ENCODE results near the gene UBE2O.
"Not testable (repeated sequence)": the region's sequence is repeated elsewhere in the genome, so short reads cannot be mapped to it uniquely, and the experiment has no call there.

The UBE2O gene

DNA sequence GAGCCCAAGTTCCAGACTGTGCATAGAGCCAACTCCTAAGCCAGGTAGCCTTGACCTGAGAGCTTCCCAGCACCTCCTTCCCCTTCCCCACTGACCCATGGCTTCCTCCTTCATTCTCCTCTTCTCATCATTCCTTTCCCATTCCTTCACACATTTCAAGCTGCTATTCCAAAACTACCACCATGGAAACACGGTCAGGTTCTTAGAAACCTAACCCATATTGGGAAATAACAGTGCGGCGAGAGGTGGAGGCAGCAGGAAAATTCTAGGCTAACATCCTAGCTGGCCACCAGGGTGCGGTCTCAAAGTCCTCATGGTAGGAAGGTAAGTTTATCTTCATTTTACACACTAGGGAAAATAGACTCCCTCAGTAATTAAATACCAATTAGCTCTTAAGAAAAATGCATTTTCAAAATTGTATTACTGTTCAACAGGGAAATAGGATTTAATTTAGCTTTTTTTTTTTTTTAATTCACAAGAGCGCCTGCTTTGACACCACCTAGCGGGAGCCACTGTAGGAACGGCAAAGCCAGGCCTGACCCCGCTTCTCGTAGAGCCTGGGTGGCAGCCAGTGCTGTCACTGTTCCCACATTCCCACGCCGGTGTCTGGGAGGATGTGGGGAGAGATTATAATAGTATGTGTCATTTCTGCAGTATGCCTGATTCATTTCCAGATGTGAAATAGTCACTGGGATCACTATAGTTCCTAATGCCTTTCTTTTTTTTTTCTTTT, 82.5 kb downstream of the UBE2O start:
- peak; percentile 94 for DNase-seq (ENCODE audit: low read depth)

DNA sequence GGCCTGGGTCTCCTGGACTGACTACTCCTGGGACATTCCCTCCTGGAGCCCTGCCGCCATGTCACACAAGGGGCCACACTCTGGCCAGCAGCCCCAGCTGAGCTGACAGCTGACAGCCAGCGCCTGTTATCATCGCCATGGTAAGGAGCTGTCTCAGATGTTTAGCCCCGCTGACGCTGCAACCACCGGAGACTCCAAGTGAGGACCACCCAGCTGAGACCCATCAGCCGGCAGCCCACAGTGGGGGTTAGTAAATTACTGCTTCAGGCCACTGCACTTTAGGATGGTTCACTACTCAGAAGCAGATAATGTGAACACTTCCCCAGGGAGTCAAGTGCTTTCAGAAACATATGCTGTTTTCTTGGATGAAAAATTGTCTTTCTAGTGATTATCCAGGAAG, 83.1 kb downstream of the UBE2O start:
- no peak for DNase-seq (ENCODE audit: low read depth)

DNA sequence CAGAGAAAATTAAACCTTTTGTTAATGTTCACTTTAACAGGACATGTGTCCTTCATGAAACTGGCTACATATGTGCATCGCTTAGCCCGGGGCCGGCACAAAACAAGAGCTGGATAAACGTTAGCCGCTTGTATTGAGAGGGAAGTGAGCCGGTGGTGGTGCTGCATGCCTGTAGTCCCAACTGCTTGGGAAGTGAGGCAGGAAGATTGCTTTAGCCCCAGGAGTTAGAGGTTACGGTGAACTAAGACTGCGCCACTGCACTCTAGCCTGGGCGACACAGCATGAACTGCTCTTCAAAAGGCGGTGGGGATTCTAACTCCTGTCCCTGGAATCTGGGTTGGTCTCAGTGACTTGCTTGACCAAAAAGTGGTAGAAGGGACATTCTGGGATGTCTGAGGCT, 83.6 kb downstream of the UBE2O start:
- DNase-seq (ENCODE audit: low read depth): no peak

DNA sequence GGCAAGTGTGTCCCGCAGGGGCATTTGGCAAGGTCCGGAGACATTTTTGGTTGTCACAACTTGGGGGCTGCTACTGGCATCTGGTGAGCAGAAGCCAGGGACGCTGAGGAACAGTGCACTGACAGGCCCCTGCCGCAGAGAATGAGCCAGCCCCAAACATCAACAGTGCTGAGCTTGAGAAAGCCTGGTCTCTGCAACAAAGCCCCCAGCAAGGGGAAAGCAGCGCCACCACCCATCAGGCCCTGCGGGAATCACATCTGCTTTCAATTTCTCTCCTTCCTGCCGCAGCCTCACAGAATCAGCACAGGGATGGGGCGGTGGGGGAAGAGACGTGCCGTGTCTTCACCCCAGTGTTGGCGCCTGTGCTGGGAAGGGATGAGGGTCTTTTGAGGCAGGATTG, 84.4 kb downstream of the UBE2O start:
- DNase-seq (ENCODE audit: low read depth): peak; percentile 28

DNA sequence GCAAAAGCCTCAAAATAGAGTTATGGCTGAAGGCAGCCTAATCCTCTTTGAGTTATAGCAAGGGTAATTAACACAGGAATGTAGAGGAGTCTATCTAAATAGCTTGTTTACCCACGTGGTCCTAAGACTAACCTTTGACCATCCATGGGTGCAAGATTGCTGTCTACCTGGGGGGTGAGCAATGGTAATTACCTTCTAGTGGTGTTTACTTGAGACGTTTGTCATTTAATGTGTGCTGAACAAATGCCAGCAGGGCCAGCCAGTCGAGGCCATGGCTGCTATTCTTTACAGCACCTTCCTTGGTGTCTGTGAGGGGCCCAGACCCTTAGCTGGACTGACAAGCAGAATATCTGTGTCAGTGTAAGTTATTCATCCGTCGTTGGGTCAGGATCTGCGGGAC, 85.3 kb downstream of the UBE2O start:
- DNase-seq (ENCODE audit: low read depth): no peak

DNA sequence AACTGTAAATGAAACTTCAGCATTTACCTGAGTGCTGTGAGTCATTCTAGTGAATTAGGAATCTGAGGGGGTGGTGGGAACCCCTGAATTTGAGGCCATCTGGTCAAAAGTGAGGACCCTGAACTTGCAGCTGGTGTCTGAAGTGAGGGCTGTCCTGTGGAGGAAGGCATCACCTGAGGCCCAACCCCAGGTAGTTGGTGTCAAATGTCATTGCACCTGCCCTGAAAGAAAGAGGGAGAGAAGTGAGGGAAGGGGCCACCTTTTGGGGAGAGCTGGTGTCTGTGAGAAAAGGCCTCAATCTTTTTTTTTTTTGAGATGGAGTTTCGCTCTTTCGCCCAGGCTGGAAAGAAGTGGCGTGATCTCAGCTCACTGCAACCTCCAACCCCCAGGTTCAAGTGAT, 86.7 kb downstream of the UBE2O start:
- DNase-seq (ENCODE audit: low read depth): no peak

DNA sequence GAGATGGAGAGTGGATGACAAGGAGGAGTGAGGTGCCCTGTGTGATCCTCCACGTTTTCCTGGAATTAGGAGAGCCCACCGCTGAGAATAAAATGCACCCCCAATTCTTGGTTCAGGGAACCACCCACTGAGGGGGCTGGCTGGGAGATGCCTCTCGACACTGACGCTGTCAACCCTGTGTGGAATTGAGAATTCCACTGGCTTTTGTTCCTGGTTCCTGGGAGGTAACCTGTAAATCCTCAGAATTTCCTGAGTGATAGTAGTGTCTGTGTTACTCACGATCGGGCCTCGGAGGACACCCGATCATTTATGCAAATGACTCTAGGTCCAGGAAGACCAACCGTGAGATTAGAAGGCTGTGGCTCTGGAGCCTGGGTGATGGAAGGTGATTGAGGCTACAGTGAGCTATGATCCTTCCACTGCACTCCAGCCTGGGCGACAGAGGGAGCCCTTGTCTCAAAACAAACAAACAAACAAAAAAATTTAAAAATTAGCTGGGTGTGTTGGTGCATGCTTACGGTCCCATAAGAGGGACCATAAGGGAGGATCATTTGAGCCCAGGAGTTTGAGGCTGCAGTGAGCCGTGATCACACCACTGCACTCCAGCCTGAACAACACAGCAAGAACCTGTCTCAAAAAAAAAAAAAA, 87.6 kb downstream of the UBE2O start:
- DNase-seq (ENCODE audit: low read depth): peak; percentile 23

DNA sequence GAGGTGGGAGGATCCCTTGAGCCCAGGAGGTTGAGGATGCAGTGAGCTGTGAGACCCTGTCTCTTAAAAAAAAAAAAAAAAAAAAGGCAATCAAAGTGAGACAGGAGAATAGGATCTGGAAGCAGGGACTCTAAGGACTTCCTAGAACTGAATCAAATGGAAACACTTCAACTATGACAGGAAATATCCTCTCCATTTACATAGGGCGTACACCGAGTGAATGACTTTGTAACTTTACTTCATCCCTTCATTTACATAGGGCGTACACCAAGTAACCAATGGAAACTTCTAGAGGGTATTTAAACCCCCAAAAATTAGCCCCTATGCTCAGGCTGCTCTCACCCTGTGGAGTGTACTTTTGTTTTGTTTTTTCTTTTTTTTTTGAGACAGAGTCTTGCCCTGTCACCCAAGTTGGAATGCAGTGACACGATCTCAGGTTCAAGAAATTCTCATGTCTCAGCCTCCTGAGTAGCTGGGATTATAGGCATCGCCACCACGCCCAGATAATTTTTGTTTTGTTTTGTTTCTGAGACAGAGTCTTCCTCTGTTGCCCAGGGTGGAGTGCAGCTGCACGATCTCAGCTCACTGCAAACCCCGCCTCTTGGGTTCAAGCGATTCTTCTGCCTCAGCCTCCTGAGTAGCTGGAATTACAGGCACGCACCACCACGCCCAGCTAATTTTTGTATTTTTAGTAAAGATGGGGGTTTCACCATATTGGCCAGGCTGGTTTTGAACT, 89.7 kb downstream of the UBE2O start:
- DNase-seq (ENCODE audit: low read depth): no peak

DNA sequence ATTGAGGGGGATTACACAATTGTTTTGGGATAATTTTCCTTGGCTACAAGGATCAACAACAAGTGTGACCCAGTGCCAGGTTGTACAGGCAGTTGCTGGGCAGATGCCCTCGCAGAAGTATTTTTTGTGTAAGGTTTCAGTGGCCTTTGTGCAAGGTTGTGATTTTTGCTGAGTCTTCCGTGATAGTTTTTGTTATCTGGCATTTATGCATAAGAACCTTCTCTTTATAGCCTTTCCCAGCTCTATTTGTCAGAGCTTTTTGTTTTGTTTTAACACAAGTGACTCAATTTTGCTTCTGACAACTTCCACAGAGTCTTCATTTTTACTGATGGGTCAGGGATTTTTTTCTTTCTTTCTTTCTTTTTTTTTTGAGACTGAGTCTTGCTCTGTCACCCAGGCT, 92.5 kb downstream of the UBE2O start:
- no peak for DNase-seq (ENCODE audit: low read depth)

DNA sequence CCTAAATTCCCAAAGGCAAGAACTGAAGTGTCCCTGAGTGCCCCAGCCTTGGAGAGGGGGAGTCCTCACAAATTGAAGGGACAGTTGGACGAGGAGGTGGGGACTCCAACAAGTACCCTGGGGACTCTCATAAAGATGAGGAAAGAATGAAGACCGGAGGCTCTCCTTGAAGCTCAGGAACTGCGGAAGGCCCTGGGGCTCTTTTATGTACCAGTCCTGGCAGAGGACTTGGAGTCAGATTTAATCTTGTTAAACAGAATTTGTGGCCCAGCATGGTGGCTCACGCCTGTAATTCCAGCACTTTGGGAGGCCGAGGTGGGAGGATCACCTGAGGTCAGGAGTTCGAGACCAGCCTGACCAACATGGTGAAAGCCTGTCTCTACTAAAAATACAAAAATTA, 93.2 kb downstream of the UBE2O start:
- not testable (repeated sequence) for DNase-seq (ENCODE audit: low read depth)

DNA sequence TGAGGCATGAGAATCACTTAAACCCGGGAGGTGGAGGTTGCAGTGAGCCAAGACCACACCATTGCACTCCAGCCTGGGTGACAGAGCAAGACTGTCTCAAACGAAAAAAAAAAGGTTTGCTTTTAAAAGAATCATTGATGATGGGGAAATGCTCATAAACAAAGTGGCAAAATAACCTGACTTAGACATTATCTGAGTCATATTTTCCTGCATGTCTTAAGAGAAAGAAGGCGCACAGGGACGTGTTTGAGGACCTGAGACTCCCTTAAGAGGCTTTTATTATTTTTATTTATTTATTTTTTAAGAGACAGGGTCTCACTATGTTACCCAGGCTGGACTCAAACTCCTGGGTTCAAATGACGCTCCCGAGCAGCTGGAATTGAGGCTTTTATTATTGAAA, 93.6 kb downstream of the UBE2O start:
- DNase-seq (ENCODE audit: low read depth): no peak

DNA sequence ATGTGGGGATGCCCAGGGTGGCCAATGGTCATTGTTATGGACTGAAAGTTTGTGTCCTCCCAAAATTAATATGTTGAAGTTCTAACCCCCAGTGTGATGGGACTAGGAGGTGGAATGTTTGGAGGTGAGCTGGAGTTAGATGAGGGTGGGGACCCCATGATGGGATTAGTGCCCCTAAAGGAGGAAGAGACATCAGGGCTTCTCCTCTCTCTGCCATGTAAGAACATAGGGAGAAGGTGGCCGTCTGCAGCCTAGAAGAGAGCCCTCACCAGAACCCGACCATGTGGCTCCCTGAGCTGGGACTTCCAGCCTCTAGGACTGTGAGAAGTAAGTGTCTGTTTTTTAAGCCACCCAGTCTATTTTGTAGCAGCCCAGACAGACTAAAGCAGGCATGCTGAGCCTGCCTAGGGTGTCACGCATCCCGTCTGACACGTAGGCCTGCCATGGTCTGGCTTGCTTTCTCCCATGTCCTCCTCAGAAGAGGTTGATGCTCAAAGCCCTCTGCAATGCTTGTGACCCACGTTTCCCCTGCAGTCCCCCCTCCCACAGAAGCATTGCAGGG, 95.3 kb downstream of the UBE2O start:
- no peak for DNase-seq (ENCODE audit: low read depth)

DNA sequence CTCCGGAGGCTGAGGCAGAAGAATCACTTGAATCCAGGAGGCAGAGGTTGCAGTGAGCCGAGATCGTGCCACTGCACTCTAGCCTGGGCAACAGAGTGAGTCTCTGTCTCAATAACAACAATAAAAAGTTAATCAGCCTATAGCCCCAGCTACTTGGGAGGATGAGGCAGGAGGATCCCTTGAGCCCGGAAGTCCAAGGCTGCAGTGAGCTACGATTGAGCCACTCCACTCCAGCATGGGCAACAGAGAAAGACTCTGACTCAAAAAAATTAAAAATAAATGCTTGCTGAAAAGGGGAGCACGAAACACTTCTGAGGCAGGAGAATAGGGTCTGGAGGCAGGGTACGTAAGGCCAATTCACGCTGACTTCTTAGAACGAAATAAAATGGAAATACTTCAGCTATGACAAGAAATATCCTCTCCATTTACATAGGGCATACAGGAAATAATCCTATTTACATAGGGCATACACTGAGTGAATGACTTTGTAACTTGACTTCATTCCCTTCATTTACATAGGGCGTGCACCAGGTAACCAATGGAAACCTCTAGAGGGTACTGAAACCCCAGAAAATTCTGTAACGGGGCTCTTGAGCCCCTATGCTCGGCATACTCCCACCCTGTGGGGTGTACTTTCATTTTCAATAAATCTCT, 96.0 kb downstream of the UBE2O start:
- no peak for DNase-seq (ENCODE audit: low read depth)

DNA sequence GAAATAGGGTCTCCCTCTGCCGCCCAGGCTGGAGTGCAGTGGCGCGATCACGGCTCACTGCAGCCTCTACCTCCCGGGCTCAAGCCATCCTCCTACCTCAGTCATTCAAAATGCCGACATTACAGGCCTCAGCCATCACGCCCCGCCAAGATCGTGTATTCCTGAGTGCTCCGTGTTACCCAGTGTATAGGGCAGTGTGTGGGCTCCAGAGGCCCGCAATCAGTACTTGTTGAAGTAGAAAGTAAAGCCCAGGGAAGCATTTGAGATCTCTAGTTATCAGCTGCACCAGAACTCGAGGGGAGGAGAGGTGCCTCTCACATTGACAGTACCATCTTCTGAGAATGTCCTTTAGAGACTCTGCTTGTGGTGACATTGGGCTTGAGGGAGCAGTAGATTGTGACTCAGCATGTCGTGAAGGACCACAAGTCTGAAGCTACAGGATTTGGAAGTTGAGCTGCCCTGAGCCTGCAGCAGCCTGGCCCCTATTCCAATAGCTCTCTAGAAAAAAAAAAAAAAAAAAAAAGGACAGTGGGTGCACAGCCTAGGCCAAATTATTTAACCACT, 98.1 kb downstream of the UBE2O start:
- DNase-seq (ENCODE audit: low read depth): no peak

DNA sequence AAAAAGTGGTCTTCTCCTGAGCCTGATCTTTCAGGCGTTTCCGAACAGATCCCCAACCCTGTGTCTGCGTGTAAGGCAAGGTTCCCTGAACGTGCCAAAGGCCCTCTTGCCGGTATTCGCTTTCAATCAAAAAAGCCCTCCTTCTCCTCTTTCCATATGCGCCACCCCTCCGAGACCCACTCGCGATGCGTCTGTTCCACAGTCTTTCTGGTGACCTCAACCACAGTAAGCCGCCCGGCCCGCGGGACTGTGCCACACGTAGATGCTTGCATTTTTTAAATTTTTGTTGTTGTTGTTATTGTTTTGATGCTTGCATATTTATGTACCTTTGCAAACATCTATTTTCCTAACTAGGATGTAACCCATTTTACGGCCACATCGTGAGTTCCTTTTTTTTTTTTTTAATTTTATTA, 98.6 kb downstream of the UBE2O start:
- no peak for DNase-seq (ENCODE audit: low read depth)

DNA sequence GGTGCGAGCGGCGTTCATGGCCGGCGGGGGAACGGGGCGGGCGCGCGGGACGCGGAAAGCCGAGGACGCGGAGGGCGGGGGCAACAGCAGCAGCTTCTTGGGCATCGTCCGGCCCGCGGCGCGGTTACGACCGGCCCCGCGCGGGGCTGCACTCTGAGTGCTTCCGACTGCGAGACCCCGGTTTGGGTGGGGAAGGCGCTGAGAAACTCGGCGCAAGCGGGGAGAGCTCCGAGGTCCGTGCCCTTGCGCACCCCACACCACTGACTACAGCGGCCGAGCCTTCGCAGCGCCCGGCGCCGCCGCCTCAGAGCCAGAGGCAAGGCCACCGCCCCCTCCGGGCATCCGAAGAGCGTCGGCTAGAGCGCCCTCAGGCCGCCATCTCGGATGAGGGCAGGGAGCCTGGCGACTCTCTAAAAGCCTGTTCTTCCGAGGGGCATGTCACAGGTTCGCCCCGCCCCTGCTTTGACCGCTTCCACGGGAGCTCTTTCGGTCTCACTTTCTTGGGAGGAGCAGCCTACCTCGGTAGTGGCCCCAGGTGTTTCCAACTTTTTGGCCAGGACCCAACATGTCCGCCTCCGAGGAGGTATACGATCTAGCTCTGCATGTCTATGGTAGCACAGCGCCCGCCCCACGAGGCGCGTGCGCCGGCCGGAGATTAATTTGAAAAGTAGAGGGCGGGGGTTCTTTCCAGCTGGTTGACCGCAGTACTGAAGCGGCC, 99.2 kb downstream of the UBE2O start, which contains the start of gene PRPSAP1:
Gene PRPSAP1, minus strand, starts transcription at position 318 of the 718 bp plus-strand sequence. Its CDS starts 213 bp downstream, at position 105.
- DNase-seq (ENCODE audit: low read depth): peak; percentile 90

DNA sequence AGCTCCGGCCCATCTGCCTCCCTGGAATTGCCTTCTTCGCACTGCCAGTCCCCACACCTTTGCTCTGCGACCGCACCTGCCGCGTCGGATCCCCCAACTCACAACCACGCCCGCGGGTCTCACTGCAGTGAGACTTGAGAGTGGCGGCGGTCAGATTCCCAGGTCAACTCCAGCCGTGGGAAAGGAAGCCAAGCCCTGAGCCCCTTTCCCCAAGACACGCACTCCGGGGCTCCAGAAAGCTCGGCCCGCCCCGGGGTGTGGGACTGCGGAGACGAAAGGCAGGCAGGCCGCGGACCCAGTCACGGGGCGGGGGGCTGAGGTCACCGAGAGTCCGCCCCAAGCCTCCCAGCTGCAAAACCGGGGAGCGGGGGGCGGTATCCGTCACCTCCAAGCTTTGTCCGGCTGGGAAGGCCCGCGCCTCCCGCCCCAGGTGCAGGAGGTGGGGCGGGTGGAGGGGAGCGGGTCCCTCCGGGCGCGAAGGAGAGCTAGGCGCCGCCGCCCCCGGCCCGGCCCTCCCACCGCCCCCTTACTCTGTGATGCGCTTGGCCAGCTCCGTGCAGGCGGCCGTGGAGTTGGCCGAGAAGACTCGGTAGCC, 99.9 kb downstream of the UBE2O start:
- DNase-seq (ENCODE audit: low read depth): no peak

DNA sequence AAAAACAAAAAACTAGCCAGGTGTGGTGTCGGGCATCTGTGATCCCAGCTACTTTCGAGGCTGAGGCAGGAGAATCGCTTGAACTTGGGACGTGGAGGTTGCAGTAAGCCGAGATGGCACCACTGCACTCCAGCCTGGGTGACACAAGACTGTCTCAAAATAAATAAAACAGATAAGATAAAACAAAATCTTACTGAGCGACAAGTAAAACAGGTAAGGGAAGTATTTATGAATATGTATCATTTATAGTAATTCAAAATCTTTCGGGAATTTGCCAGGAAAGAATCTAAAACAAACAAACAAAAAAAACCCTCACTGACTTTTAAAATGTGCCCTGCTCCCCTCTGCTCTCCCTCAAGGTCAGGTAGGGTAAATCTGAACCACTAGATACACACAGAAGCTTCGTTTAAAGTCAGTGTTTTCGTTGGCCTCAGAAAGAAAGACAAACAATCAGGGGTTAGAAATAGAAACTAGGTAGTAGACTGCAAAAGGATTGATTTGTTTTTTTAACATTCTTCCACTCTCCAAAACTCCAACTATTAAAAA, 101.4 kb downstream of the UBE2O start:
- DNase-seq (ENCODE audit: low read depth): no peak

DNA sequence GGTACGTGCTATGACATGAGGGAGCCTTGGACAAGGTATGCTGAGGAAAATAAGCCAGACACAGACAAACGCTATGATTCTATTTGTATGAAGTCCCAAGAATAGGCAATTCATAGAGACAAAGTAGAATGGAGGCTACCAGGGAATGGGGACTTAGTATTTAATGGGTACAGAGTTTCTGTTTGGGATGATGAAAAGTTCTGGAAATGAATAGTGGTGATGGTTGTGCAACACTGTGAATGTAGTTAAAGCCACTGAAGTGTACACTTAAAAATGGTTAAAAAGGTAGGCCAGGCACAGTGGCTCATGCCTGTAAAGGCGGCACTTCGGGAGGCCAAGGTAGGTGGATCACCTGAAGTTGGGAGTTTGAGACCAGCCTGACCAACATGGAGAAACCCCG, 102.5 kb downstream of the UBE2O start:
- DNase-seq (ENCODE audit: low read depth): no peak

DNA sequence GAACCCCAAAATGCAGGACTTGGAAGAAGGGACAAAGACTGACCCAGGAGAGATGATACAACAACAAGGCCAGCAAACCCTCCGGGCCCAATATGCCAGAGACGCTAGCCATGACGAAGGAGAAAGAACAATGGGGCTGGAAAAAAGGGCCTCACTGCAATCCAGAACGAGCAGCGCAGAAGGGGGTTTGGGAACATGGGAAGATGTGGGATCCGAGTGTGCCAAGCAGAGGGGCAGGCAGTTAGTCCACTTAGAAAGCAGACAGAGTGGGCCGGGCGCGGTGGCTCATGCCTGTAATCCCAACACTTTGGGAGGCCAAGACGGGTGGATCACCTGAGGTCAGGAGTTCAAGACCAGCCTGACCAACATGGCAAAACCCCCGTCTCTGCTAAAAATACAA, 106.0 kb downstream of the UBE2O start:
- not testable (repeated sequence) for DNase-seq (ENCODE audit: low read depth)
